Stimulated activated CD4-positive, alpha-beta T cell treated with anti-CD3 and anti-CD28 coated beads, Interleukin-1b, Interleukin-23, amount 100 ng/mL, for 24 hours (primary cell): Measurements from ENCODE around the gene DNLZ.

Source experiments
- DNase-seq, 4 experiments: peaks; one replicate each; pipeline ENCODE4 v3.0.0-alpha.2; 2020; ENCODE audit warnings: low read depth in 4 of 4, low spot score in 1 of 4

DNLZ gene

DNA sequence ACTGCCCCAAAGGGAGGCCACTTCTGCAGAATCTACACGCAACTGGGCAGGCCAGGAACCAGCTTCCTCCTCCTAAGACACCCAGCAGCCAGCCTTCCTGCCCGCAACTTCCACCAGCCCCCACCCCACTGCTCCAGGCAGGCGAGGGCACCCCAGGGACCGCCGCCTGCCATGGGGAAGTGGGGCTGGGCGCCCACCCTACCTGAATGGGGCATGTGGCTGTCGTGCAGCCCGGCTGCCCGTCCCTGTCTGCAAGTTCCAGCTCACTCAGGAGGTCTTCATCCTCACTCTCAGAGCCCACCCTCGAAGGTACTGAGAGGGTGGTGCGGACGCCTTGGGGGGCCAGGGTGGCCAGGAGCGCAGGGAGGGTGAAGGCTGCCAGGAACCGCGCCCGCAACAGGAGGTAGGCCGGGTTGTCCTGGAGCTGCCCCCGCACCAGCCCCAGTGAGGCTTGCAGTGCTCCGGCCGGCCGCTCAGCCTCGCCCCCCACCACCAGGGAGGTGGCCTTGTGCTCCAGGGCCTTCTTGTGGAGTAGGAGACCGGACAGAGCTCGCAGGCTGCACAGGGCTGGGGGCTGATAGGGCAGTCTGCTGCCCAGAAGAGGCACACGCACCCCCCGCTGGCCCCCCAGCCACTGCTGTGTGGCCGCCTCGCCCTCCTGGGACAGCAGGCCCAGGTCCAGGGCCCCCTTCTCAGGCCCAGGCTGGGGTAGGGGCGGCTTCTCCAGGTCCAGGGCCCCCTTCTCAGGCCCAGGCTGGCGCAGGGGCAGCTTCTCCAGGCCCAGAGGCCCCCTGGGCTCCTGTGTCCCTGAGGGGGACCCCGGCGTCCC, 14.0 kb upstream of the DNLZ start:
- DNase-seq: no peak

GRCh38 chr9:136376457-136376856, 12.9 kb upstream of the DNLZ start:
- DNase-seq: no peak

DNA sequence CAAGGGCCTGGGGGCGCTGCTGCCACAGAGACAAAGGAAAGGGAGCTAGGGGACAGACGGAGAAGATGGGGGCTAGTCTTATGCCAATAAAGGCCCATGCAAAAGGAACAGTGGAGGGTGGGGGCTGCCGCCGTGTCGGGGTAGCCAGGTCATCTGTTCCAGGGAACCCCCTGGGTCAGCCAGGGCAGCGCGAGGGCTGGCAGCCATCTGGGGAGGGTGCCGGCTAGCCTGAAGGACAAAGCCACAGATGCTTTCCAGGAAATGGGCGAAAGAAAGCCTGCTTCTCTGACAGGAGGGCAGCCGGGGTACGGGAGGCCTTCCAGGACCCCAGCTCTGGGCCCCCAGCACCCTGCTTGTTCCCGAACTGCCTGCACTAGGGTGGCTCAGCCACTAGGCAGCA, 11.6 kb upstream of the DNLZ start:
- DNase-seq: no peak

DNA sequence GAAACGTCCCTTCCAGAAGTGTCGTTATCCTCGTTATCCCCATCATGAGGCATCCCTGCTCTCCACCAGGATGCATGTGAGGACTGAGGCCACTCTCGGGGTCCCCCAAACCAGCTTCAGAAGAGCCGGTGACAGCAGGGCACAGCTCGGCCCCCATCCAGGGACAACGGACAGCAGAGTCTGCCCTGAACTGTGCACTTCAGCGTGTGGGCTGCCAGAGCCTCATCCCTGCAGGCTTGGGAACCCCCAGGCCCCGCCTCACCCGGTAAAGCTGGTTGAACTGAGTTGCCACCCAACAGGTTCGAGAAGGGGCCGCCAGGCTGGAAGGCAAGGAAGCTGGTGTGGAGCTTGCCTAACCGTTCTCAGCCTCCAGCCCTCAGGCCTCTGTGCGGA, 10.6 kb upstream of the DNLZ start:
- no peak for DNase-seq

GRCh38 chr9:136373300-136374182, 10.0 kb upstream of the DNLZ start, which contains the start of gene CARD9:
CARD9 (minus strand) TSS chr9:136373669; CDS start chr9:136372078, 1,591 bp downstream.
- DNase-seq: no peak

DNA sequence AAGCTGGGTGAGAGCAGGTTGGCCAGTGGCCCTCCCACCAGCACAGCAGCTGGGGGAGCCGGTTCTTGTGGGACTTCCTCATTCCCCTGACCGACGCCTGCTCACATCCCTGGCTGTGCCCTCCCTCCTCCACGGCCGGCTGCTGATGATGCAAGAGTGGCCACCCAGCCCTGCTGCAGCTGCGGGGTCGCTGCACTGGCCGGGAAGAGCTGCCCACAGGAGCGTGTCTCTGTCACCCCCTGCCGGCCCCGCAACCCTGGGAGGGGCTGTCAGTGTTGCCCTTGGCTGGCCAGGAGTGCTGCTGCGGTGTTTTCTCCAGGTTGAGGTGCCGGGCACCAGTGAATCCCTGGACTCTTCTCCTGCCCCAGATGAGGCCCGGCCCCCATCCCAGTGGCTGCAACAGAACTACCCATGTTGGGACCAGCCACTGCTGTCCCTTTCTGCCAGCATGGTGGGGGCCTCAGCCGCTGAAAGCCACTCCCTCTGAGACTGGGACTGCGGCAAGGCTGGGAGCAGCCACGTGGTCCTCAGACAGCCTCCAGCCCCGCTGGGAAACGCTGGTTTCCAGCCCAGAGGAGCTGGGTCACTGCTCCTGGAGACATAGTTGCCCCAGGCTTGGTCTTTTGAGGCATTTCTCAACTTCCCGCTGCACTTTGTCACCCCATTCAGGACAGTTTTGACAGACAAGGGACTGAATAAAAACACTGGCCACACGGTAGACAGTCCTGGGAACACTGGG, 9.2 kb upstream of the DNLZ start:
- no peak for DNase-seq

- DNase-seq: no peak
These were observed 8.5 kb upstream of the DNLZ start for GRCh38 chr9:136372006-136372405.

- DNase-seq: no peak
These were observed 8.0 kb upstream of the DNLZ start for GRCh38 chr9:136371533-136371880.

- no peak for DNase-seq
These were observed 7.4 kb upstream of the DNLZ start for GRCh38 chr9:136370687-136371532.

DNA sequence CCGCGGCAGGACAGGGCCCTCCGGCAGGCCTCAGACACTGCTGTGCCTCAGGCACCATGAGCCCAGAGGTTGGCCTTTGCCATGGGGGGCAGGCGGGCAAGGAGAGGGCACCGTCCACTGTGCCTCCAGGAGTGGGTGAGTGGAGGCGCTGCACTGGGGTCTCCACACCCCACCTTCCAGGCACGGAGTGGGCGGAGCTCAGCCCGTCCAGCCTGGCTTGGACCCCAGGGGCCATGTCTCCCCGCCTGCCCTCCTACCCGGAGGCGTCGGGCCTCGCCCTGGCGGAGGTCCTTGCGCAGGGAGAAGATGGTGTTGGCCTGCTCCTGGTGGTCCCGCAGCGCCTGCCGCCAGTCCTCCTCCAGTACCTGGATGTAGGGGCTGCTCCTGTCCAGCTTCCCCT, 6.5 kb upstream of the DNLZ start:
- no peak for DNase-seq

DNA sequence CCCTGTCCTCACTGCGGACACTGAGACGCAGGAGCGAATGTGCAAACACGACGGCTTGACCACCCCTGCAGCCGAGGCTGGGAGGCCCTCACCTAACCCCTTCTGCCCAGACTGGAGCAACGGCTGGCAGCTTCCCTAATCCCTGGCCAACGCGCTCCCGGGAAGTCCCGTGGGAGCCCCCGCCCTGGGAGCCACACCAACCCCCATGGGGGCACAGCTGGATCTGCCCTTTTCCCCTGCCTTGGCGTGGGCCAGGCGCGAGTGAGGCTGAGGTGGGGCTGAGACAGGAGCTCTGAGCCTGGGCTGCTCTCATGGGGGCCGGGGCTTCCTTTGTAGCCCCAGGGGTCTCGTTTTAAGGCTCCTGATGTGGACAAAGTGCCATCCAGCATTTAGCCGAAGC, 4.6 kb upstream of the DNLZ start:
- DNase-seq: no peak

- no peak for DNase-seq
These were observed 4.0 kb upstream of the DNLZ start for GRCh38 chr9:136367296-136368145.

- DNase-seq: no peak
These were observed 3.3 kb upstream of the DNLZ start for GRCh38 chr9:136366826-136367225.

DNA sequence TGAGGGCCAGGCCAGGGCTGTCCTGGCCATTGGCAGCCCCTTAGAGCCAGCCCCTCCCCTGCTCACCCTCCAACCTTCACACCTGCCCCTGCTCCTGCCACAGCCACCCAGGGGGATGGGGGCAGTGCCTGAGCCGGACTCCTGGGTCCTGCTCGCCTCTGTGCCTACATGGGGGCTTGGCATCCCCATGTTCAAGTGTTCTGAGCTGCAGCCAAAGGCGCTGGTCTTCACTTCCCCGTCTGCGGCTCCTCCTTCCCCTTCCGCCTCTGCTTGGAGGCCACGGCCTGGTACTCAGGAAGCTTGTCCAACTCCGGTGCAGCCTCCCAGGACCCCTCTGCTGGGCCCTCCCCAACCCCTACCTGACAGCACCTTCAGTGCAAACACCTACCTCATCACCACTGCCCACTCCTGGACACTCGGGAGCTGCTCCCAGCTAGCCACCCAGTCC, 2.3 kb upstream of the DNLZ start:
- DNase-seq: no peak

- no peak for DNase-seq
These were observed 1.6 kb upstream of the DNLZ start for GRCh38 chr9:136364942-136365774.

DNA sequence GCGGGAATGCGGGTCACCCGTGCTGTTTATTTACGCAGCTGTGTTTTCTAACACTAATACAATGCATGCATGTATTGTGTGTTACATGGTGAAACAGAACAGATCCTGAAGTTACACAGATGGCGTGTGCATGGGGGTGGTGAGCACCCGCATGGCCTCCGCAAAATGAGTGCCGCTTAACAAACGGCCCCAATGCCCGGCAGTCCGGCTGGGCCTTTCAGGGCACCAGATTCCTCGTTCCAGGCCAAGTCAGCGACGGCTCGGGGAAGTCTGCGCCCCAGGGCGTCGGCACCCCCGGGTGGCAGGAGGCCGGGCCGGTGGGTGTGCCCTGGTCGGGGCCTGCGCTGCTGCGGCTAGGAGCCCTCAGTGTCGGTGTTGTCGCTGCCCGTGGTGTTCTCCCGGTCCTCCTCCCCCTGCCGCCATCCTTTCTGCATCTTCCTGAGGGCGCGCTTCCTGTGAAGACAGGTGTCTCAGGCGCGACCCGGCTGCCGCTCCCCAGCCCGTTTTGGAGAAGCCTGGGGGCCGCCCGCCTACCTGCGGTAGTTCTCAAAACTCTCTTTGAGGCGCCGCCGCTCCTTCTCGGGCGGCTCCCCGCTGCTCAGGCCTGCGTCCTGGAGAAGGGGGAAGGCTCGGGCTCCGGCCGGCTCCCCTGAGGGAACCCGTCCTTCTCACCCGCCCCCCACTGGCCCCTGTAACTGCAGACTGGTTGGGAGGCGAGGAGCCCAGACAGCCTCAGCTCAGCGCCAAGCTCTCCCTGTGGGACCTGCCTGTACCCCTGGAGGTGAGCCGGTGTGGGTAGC, 605 bp upstream of the DNLZ start:
- no peak for DNase-seq

DNA sequence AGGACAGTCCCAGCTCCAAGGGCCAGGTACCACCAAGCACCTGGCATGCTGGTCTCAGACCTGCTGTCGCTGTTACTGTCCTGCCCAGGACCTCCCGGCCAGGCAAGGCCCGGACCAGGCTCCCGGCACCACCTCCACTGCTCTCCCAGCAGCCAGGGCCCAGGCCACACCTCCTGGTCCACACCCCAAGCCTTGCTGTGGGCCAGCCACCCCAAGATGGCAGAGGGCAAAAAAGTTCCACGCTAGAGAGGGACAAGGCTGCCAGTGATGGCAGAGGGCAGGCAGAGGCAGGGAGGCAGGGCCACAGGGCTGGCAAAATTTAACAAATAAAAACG, 1.1 kb downstream of the DNLZ start:
- no peak for DNase-seq

GRCh38 chr9:136361754-136362449, 1.6 kb downstream of the DNLZ start:
- DNase-seq: no peak
